DND-41 (cell line): ENCODE data around the gene ZXDC.

Experiments
- ATAC-seq: fragments of 200-7000 bp; cut with Tn5 transposase; 3 replicates; pipeline ENCODE4 v1.9.1; 2021; ENCODE audit warnings: low read depth; ENCODE audit not compliant: insufficient read depth
- DNase-seq: peaks from one replicate; pipeline ENCODE4 v3.0.0-alpha.2; 2020
- H2AFZ ChIP-seq: 2 replicates; pipeline ENCODE4 v1.6.0; 2012; ENCODE audit warnings: low read depth, low read length
- H3K27ac ChIP-seq: 2 replicates; pipeline ENCODE4 v1.5.1; 2012; ENCODE audit warnings: low read length, inconsistent platforms
- H3K27me3 ChIP-seq: fragments of 200-600 bp; sonication (generic); 2 replicates; pipeline ENCODE4 v1.6.0; 2012; ENCODE audit warnings: low read length, mild to moderate bottlenecking, inconsistent platforms; ENCODE audit not compliant: insufficient read depth, poor library complexity
- H3K36me3 ChIP-seq: 2 replicates; pipeline ENCODE4 v1.5.1; 2012; ENCODE audit warnings: low read length, inconsistent platforms; ENCODE audit not compliant: insufficient read depth
- H3K4me1 ChIP-seq: 2 replicates; pipeline ENCODE4 v1.5.1; 2012; ENCODE audit warnings: mild to moderate bottlenecking, low read length; ENCODE audit not compliant: insufficient read depth
- H3K4me2 ChIP-seq: 2 replicates; pipeline ENCODE4 v1.6.0; 2012; ENCODE audit warnings: mild to moderate bottlenecking, moderate library complexity, low read length, inconsistent platforms; ENCODE audit not compliant: insufficient read depth
- H3K4me3 ChIP-seq, 2 experiments: fragments of 200-600 bp in 1 of 2; shearing (Covaris generic) in 1 of 2; 2 replicates each; pipeline ENCODE4 v1.5.1; 2012 to 2016; ENCODE audit warnings: inconsistent platforms in 2 of 2, low read length in 2 of 2, mild to moderate bottlenecking in 2 of 2, low read depth in 1 of 2, moderate library complexity in 1 of 2
- H3K79me2 ChIP-seq: 2 replicates; pipeline ENCODE4 v1.6.0; 2012; ENCODE audit warnings: low read length, inconsistent platforms; ENCODE audit not compliant: insufficient read depth
- H3K9ac ChIP-seq: 2 replicates; pipeline ENCODE4 v1.6.0; 2012; ENCODE audit warnings: low read depth, mild to moderate bottlenecking, inconsistent platforms, low read length, moderate library complexity
- H3K9me3 ChIP-seq: 2 replicates; pipeline ENCODE4 v1.5.1; 2012; ENCODE audit warnings: low read length, moderate library complexity, mild to moderate bottlenecking, inconsistent platforms; ENCODE audit not compliant: insufficient read depth, severe bottlenecking
- H4K20me1 ChIP-seq: 2 replicates; pipeline ENCODE4 v1.6.0; 2012; ENCODE audit warnings: low read length; ENCODE audit not compliant: insufficient read depth
- CTCF ChIP-seq: IDR thresholded peaks from 2 replicates; pipeline ENCODE4 v1.5.1; 2012; ENCODE audit warnings: borderline replicate concordance, low read length, moderate library complexity, mild to moderate bottlenecking; ENCODE audit not compliant: poor library complexity, severe bottlenecking; ENCODE audit errors: extremely low read depth
- EZH2 ChIP-seq: IDR thresholded peaks from 3 replicates; pipeline ENCODE4 v1.6.1; 2012; ENCODE audit warnings: borderline replicate concordance, low read depth, mild to moderate bottlenecking, moderate library complexity, low read length, inconsistent platforms; ENCODE audit not compliant: severe bottlenecking

ZXDC gene

GRCh38 chr3:126422121-126422520 lies 53.6 kb downstream of the ZXDC start:
- H3K9me3 ChIP-seq: peaks cover 5% of the 10 kb centered on the region
- DNase-seq (no peak), ATAC-seq (no peak)
- no peak overlapping the region for H3K27ac ChIP-seq
- no peaks in the 10 kb centered on the region for H3K36me3 ChIP-seq
- H3K9ac ChIP-seq: no peak overlapping the region
- H3K4me3 ChIP-seq: no peak overlapping the region
- no peak overlapping the region for H2AFZ ChIP-seq
- no peaks in the 10 kb centered on the region for H3K4me1 ChIP-seq
- no peaks in the 10 kb centered on the region for H3K27me3 ChIP-seq
- no peaks in the 10 kb centered on the region for H3K79me2 ChIP-seq
- H4K20me1 ChIP-seq: peaks cover 3% of the 10 kb centered on the region; the same call in 1 of the 2 replicates
- H3K4me2 ChIP-seq: no peak overlapping the region
- no peak for TF ChIP-seq EZH2
- no peak for TF ChIP-seq CTCF

- no peaks in the 10 kb centered on the region for H3K4me1 ChIP-seq
- peaks cover 5% of the 10 kb centered on the region for H3K9me3 ChIP-seq
- H3K27me3 ChIP-seq: no peaks in the 10 kb centered on the region
- no peak overlapping the region for H3K4me2 ChIP-seq
- TF ChIP-seq CTCF: peak; percentile 13
- TF ChIP-seq EZH2: no peak
- H3K4me3 ChIP-seq: no peak overlapping the region
- H2AFZ ChIP-seq: no peak overlapping the region
- DNase-seq (no peak), ATAC-seq (no peak)
- no peaks in the 10 kb centered on the region for H3K36me3 ChIP-seq
- peaks cover 3% of the 10 kb centered on the region; the same call in 1 of the 2 replicates for H4K20me1 ChIP-seq
- no peak overlapping the region for H3K27ac ChIP-seq
- H3K9ac ChIP-seq: no peak overlapping the region
- no peaks in the 10 kb centered on the region for H3K79me2 ChIP-seq
Observed at GRCh38 chr3:126421573-126422119, 54.0 kb downstream of the ZXDC start.

GRCh38 chr3:126419886-126420786 lies 55.6 kb downstream of the ZXDC start:
- H3K4me3 ChIP-seq: no peak overlapping the region
- H3K9ac ChIP-seq: no peak overlapping the region
- no peaks in the 10 kb centered on the region for H3K27me3 ChIP-seq
- H3K27ac ChIP-seq: no peak overlapping the region
- no peaks in the 10 kb centered on the region for H3K79me2 ChIP-seq
- ATAC-seq (no peak), DNase-seq (no peak)
- peaks cover 3% of the 10 kb centered on the region; the same call in 1 of the 2 replicates for H4K20me1 ChIP-seq
- H3K4me2 ChIP-seq: no peak overlapping the region
- H3K4me1 ChIP-seq: no peaks in the 10 kb centered on the region
- no peak overlapping the region for H2AFZ ChIP-seq
- TF ChIP-seq EZH2 (no peak), CTCF (no peak)
- no peaks in the 10 kb centered on the region for H3K9me3 ChIP-seq
- H3K36me3 ChIP-seq: no peaks in the 10 kb centered on the region
